ENCODE results near the gene ZNF217.

DNA sequence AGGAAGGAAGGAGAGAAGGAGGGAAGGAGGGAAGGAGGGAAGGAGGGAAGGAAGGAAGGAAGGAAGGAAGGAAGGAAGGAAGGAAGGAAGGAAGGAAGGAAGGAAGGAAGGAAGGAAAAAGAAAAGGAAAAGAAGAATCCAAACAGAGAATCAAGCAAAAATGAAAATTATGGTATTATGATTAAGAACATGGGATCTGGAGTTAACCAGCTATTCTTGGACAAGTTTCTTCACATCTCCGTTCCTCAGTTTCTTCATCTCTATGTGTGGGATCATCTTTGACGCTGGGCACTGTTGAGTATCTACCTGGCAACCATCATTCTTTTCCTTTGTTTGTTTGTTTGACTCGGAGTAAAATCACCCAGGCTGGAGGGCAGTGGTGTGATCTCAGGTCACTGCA lies 71.6 kb downstream of the ZNF217 start:
- TF ChIP-seq, protein P1, sequence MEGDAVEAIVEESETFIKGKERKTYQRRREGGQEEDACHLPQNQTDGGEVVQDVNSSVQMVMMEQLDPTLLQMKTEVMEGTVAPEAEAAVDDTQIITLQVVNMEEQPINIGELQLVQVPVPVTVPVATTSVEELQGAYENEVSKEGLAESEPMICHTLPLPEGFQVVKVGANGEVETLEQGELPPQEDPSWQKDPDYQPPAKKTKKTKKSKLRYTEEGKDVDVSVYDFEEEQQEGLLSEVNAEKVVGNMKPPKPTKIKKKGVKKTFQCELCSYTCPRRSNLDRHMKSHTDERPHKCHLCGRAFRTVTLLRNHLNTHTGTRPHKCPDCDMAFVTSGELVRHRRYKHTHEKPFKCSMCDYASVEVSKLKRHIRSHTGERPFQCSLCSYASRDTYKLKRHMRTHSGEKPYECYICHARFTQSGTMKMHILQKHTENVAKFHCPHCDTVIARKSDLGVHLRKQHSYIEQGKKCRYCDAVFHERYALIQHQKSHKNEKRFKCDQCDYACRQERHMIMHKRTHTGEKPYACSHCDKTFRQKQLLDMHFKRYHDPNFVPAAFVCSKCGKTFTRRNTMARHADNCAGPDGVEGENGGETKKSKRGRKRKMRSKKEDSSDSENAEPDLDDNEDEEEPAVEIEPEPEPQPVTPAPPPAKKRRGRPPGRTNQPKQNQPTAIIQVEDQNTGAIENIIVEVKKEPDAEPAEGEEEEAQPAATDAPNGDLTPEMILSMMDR (IDR thresholded peaks at IDR 0.05; ENCODE audit: low read depth, low read length, poor library complexity, severe bottlenecking) = no peak
- TF ChIP-seq EZH2phosphoT487 (IDR thresholded peaks at IDR 0.05; ENCODE audit: borderline replicate concordance, low read length) = no peak
